DOHH2 (cell line): ENCODE data around the gene HINFP.

Experiments
- H3F3A ChIP-seq: fragments of 200-600 bp; sonication (generic), shearing (Covaris generic); 2 replicates; pipeline ENCODE4 v1.6.0; 2016; ENCODE audit warnings: antibody characterized with exemption, mild to moderate bottlenecking; ENCODE audit not compliant: control insufficient read depth, insufficient read depth
- H3K27ac ChIP-seq: fragments of 200-600 bp; sonication (generic); 2 replicates; pipeline ENCODE4 v1.5.1; 2014; ENCODE audit warnings: low read depth, mild to moderate bottlenecking, low read length, moderate library complexity
- H3K27me3 ChIP-seq: fragments of 200-600 bp; sonication (generic); 2 replicates; pipeline ENCODE4 v1.6.1; 2014; ENCODE audit warnings: mild to moderate bottlenecking, low read length, mixed read lengths; ENCODE audit not compliant: control insufficient read depth
- H3K36me3 ChIP-seq: fragments of 200-600 bp; sonication (generic); 2 replicates; pipeline ENCODE4 v1.6.1; 2014; ENCODE audit warnings: mild to moderate bottlenecking, low read length, moderate library complexity, mixed read lengths; ENCODE audit not compliant: control insufficient read depth
- H3K4me1 ChIP-seq: fragments of 200-600 bp; sonication (generic); 2 replicates; pipeline ENCODE4 v1.6.1; 2014; ENCODE audit warnings: mild to moderate bottlenecking, low read length, mixed read lengths; ENCODE audit not compliant: control insufficient read depth
- H3K4me2 ChIP-seq: fragments of 200-600 bp; sonication (generic); 2 replicates; pipeline ENCODE4 v1.6.0; 2014; ENCODE audit warnings: mild to moderate bottlenecking, low read length, moderate library complexity
- H3K4me3 ChIP-seq: fragments of 200-600 bp; sonication (generic); 2 replicates; pipeline ENCODE4 v1.5.1; 2014; ENCODE audit warnings: mild to moderate bottlenecking, low read length, mixed read lengths
- H3K79me2 ChIP-seq: fragments of 200-600 bp; sonication (generic); 2 replicates; pipeline ENCODE4 v1.6.1; 2014; ENCODE audit warnings: mild to moderate bottlenecking, low read length, mixed read lengths; ENCODE audit not compliant: control insufficient read depth
- H3K9me2 ChIP-seq: fragments of 200-600 bp; sonication (generic); replicated peaks from 2 replicates; pipeline ENCODE4 v1.6.1; 2014; ENCODE audit warnings: mild to moderate bottlenecking, low read length, mixed read lengths; ENCODE audit not compliant: control insufficient read depth
- H3K9me3 ChIP-seq: fragments of 200-600 bp; sonication (generic); 2 replicates; pipeline ENCODE4 v1.6.1; 2014; ENCODE audit warnings: antibody characterized with exemption, low read length, mixed read lengths; ENCODE audit not compliant: control insufficient read depth, insufficient read depth
- H4K20me1 ChIP-seq: fragments of 200-600 bp; sonication (generic); 2 replicates; pipeline ENCODE4 v1.6.0; 2014; ENCODE audit warnings: low read depth, mild to moderate bottlenecking, antibody characterized with exemption, low read length, moderate library complexity; ENCODE audit not compliant: control insufficient read depth, insufficient read depth
- CTCF ChIP-seq: fragments of 200-600 bp; sonication (generic); IDR thresholded peaks from one replicate; pipeline ENCODE4 v1.5.1; 2014; ENCODE audit warnings: antibody characterized with exemption, mild to moderate bottlenecking, low read depth, low read length; ENCODE audit not compliant: poor library complexity, severe bottlenecking
- EZH2phosphoT487 ChIP-seq: fragments of 200-600 bp; sonication (generic); IDR thresholded peaks from 2 replicates; pipeline ENCODE4 v1.6.1; 2017; ENCODE audit warnings: borderline replicate concordance, mild to moderate bottlenecking, antibody characterized with exemption, low read length, moderate library complexity, mixed read lengths

Gene HINFP

GRCh38 chr11:119152604-119153003 is 31.2 kb downstream of the HINFP start:
- Histone ChIP-seq H4K20me1 (no peaks in the 10 kb centered on the region), H3K79me2 (no peaks in the 10 kb centered on the region), H3F3A (no peaks in the 10 kb centered on the region), H3K27ac (no peak overlapping the region), H3K36me3 (no peaks in the 10 kb centered on the region), H3K9me3 (no peaks in the 10 kb centered on the region), H3K4me2 (no peak overlapping the region), H3K9me2 (no peaks in the 10 kb centered on the region), H3K27me3 (peaks cover 93% of the 10 kb centered on the region), H3K4me1 (peaks cover 13% of the 10 kb centered on the region), H3K4me3 (no peak overlapping the region)
- TF ChIP-seq CTCF, result no peak
- no peak for TF ChIP-seq EZH2phosphoT487

GRCh38 chr11:119153049-119153818 is 31.9 kb downstream of the HINFP start:
- no peaks in the 10 kb centered on the region for H3K9me2 ChIP-seq
- H4K20me1 ChIP-seq, result no peaks in the 10 kb centered on the region
- H3K4me1 ChIP-seq, result peaks cover 12% of the 10 kb centered on the region
- no peaks in the 10 kb centered on the region for H3K79me2 ChIP-seq
- H3K9me3 ChIP-seq, result no peaks in the 10 kb centered on the region
- no peak overlapping the region for H3K27ac ChIP-seq
- H3K36me3 ChIP-seq, result no peaks in the 10 kb centered on the region
- H3K27me3 ChIP-seq, result peaks cover 87% of the 10 kb centered on the region
- no peaks in the 10 kb centered on the region for H3F3A ChIP-seq
- TF ChIP-seq CTCF (peak; percentile 17), EZH2phosphoT487 (no peak)
- no peak overlapping the region for H3K4me2 ChIP-seq
- H3K4me3 ChIP-seq, result no peak overlapping the region

- Histone ChIP-seq H3K27me3 (peaks cover 77% of the 10 kb centered on the region), H3F3A (no peaks in the 10 kb centered on the region), H3K9me2 (no peaks in the 10 kb centered on the region), H4K20me1 (no peaks in the 10 kb centered on the region), H3K79me2 (no peaks in the 10 kb centered on the region), H3K4me1 (peaks cover 5% of the 10 kb centered on the region; the same call in 1 of the 2 replicates), H3K9me3 (no peaks in the 10 kb centered on the region), H3K4me3 (no peak overlapping the region), H3K27ac (no peak overlapping the region), H3K4me2 (no peak overlapping the region), H3K36me3 (no peaks in the 10 kb centered on the region)
- TF ChIP-seq EZH2phosphoT487 (no peak), CTCF (no peak)
Measured at GRCh38 chr11:119154178-119154577, 32.8 kb downstream of the HINFP start.
